ENCODE results near the gene POLG2. TPM values are rescaled to one million over a fixed set of nuclear protein-coding genes. Genes with fewer than 3 reads are reported as not detected.

The POLG2 gene
- total and polyA plus RNA-seq, 9 of the 15 experiments (the other 6 are each of a cell fraction or from before 2014, with no cell fraction given): 13.4 to 44.8 (median 37.0) TPM

DNA sequence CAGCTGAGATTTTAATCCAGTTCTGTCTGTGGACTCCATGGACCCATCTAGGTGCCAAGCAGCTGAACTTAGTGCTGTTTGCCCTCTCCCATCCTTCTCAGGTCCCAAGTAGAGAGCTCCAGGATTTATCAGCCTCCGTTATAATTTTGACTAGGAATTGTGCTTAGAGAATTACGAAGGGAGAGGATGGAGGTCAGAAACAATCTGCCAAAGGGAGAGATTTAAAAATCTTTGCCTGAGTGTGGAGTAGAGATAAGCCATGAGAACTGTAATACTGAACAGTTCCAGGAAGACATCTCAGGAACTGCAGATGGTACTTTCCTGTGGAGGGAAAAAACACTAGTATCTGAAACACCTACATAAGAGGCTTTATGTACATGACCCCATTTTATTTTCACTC is 36.9 kb upstream of the POLG2 start (continued):
- TF ChIP-seq HMG20A (CRISPR knock-in tag; conservative IDR thresholded peaks at IDR 0.05): peak; percentile 87
- TF ChIP-seq SIX5 (IDR thresholded peaks at IDR 0.05; ENCODE audit: borderline replicate concordance in 1 of 2, insufficient read depth in 1 of 2, low read depth in 1 of 2, low read length in 2 of 2): no peak
- TF ChIP-seq RCOR1 (IDR thresholded peaks at IDR 0.05; ENCODE audit: borderline replicate concordance in 1 of 2, low read depth in 2 of 2, low read length in 2 of 2): peak; percentile 99
- peak; percentile 48 for TF ChIP-seq GATA2 (CRISPR knock-in tag; IDR thresholded peaks at IDR 0.05)
- TF ChIP-seq CBFA2T2 (conservative IDR thresholded peaks at IDR 0.05): peak; percentile 85
- TF ChIP-seq, protein P1, sequence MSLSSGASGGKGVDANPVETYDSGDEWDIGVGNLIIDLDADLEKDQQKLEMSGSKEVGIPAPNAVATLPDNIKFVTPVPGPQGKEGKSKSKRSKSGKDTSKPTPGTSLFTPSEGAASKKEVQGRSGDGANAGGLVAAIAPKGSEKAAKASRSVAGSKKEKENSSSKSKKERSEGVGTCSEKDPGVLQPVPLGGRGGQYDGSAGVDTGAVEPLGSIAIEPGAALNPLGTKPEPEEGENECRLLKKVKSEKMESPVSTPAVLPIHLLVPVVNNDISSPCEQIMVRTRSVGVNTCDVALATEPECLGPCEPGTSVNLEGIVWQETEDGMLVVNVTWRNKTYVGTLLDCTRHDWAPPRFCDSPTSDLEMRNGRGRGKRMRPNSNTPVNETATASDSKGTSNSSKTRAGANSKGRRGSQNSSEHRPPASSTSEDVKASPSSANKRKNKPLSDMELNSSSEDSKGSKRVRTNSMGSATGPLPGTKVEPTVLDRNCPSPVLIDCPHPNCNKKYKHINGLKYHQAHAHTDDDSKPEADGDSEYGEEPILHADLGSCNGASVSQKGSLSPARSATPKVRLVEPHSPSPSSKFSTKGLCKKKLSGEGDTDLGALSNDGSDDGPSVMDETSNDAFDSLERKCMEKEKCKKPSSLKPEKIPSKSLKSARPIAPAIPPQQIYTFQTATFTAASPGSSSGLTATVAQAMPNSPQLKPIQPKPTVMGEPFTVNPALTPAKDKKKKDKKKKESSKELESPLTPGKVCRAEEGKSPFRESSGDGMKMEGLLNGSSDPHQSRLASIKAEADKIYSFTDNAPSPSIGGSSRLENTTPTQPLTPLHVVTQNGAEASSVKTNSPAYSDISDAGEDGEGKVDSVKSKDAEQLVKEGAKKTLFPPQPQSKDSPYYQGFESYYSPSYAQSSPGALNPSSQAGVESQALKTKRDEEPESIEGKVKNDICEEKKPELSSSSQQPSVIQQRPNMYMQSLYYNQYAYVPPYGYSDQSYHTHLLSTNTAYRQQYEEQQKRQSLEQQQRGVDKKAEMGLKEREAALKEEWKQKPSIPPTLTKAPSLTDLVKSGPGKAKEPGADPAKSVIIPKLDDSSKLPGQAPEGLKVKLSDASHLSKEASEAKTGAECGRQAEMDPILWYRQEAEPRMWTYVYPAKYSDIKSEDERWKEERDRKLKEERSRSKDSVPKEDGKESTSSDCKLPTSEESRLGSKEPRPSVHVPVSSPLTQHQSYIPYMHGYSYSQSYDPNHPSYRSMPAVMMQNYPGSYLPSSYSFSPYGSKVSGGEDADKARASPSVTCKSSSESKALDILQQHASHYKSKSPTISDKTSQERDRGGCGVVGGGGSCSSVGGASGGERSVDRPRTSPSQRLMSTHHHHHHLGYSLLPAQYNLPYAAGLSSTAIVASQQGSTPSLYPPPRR (CRISPR knock-in tag; IDR thresholded peaks at IDR 0.05; ENCODE audit: borderline replicate concordance): no peak
- TF ChIP-seq CREB1 (IDR thresholded peaks at IDR 0.05): no peak
- TF ChIP-seq CREB1 (CRISPR knock-in tag; IDR thresholded peaks at IDR 0.05): no peak
- TF ChIP-seq U2AF2 (optimal IDR thresholded peaks at IDR 0.05; ENCODE audit: low read depth, low read length): no peak
- TF ChIP-seq, protein P2, sequence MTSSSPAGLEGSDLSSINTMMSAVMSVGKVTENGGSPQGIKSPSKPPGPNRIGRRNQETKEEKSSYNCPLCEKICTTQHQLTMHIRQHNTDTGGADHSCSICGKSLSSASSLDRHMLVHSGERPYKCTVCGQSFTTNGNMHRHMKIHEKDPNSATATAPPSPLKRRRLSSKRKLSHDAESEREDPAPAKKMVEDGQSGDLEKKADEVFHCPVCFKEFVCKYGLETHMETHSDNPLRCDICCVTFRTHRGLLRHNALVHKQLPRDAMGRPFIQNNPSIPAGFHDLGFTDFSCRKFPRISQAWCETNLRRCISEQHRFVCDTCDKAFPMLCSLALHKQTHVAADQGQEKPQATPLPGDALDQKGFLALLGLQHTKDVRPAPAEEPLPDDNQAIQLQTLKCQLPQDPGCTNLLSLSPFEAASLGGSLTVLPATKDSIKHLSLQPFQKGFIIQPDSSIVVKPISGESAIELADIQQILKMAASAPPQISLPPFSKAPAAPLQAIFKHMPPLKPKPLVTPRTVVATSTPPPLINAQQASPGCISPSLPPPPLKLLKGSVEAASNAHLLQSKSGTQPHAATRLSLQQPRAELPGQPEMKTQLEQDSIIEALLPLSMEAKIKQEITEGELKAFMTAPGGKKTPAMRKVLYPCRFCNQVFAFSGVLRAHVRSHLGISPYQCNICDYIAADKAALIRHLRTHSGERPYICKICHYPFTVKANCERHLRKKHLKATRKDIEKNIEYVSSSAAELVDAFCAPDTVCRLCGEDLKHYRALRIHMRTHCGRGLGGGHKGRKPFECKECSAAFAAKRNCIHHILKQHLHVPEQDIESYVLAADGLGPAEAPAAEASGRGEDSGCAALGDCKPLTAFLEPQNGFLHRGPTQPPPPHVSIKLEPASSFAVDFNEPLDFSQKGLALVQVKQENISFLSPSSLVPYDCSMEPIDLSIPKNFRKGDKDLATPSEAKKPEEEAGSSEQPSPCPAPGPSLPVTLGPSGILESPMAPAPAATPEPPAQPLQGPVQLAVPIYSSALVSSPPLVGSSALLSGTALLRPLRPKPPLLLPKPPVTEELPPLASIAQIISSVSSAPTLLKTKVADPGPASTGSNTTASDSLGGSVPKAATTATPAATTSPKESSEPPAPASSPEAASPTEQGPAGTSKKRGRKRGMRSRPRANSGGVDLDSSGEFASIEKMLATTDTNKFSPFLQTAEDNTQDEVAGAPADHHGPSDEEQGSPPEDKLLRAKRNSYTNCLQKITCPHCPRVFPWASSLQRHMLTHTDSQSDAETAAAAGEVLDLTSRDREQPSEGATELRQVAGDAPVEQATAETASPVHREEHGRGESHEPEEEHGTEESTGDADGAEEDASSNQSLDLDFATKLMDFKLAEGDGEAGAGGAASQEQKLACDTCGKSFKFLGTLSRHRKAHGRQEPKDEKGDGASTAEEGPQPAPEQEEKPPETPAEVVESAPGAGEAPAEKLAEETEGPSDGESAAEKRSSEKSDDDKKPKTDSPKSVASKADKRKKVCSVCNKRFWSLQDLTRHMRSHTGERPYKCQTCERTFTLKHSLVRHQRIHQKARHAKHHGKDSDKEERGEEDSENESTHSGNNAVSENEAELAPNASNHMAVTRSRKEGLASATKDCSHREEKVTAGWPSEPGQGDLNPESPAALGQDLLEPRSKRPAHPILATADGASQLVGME (CRISPR knock-in tag; IDR thresholded peaks at IDR 0.05): no peak
- no peak for TF ChIP-seq TFAM (CRISPR knock-in tag; conservative IDR thresholded peaks at IDR 0.05)
- TF ChIP-seq, protein P3, sequence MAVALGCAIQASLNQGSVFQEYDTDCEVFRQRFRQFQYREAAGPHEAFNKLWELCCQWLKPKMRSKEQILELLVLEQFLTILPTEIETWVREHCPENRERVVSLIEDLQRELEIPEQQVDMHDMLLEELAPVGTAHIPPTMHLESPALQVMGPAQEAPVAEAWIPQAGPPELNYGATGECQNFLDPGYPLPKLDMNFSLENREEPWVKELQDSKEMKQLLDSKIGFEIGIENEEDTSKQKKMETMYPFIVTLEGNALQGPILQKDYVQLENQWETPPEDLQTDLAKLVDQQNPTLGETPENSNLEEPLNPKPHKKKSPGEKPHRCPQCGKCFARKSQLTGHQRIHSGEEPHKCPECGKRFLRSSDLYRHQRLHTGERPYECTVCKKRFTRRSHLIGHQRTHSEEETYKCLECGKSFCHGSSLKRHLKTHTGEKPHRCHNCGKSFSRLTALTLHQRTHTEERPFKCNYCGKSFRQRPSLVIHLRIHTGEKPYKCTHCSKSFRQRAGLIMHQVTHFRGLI (CRISPR knock-in tag; IDR thresholded peaks at IDR 0.05): no peak
- TF ChIP-seq PHB2 (IDR thresholded peaks at IDR 0.05; ENCODE audit: low read depth): peak; percentile 75; the same call in 1 of the 2 replicates
- TF ChIP-seq TCF3 (CRISPR knock-in tag; IDR thresholded peaks at IDR 0.05): peak; percentile 87
- TF ChIP-seq, protein P4, sequence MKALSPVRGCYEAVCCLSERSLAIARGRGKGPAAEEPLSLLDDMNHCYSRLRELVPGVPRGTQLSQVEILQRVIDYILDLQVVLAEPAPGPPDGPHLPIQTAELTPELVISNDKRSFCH (CRISPR knock-in tag; IDR thresholded peaks at IDR 0.05): no peak
- TF ChIP-seq, protein P4 (tag; IDR thresholded peaks at IDR 0.05): 0 out of 2 replicates have a peak, but pooled peaks have one; percentile 21
